ENCODE measurements around the gene FAM151B. TPM values are rescaled to one million over a fixed set of nuclear protein-coding genes. Genes with fewer than 3 reads are reported as not detected.
"Not testable (repeated sequence)": the region's sequence is repeated elsewhere in the genome, so short reads cannot be mapped to it uniquely, and the experiment has no call there.

FAM151B gene, protein sequence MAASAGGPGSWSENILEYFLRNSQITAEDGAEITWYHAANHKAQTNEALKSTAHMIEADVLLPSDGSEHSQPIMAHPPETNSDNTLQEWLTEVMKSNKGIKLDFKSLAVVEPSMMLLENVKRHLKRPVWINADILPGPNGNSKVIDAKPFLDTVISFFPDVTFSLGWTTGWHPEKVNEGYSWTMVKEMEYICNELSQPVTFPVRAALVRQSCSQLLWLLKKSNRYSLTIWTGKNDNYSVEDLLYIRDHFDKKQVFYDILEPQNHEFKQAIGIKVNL
- 7.6 TPM for total RNA-seq

DNA sequence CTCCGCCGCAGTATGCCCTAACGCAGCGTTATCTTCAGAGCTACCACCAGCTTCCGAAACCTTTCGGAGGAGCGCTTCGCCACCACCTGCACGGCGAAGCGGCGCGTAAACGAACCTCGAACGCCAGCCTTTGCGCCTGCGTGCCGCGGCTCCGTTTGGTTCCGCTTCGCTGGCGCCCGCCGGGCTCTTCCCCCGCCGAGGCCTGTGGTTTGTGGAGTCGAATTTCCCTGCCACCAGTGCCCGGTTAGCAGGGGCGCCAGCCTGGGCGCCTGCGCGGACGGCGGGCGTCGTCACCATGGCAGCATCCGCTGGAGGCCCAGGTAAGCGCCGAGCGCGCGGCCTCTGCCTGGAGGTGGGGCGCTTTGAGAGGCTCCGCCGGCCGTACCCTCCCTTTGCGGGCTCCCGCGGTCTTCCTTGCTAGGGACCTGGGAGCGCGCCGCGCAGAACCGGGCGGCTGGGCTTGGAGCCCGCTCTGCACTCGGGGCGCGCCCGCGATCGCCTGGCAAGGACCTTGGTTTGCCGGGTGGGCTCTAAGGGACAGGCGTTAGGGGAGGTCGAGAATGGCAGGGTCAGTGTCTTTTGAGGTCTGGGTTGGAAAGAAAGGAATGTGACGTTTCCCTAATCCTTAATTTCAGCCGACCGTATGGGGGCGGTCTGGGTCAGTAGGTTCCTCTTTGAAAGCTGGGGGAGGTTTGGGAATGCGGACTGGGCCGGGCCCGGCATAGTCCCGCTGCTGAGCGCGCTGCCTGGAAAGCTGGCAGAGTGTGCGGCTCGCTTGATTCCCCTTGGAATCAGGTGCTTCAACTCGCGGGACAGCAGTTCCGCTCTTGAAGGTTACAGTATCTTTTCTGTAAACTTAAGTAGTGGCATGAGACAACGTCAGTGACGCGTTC lies at the start of gene FAM151B:
FAM151B (plus strand) TSS at position 272 of the 893 bp plus-strand sequence; CDS start at position 296, 24 bp downstream.
- DNase-seq, result peak; percentile 67

DNA sequence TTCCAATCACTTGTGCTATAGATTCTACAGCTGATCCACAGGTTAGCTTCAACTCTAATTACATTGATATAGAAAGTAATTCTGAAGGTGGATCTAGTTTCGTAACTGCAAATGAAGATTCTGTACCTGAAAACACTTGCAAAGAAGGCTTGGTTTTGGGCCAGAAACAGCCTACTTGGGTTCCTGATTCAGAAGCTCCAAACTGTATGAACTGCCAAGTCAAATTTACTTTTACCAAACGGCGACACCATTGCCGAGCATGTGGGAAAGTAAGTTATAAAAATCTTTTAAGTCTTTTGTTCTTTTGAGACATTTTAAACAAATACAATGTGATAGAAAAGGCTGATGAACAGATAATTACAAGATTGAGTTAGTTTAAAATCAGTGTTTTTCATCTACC lies 49.2 kb upstream of the FAM151B start:
- DNase-seq, result no peak

DNA sequence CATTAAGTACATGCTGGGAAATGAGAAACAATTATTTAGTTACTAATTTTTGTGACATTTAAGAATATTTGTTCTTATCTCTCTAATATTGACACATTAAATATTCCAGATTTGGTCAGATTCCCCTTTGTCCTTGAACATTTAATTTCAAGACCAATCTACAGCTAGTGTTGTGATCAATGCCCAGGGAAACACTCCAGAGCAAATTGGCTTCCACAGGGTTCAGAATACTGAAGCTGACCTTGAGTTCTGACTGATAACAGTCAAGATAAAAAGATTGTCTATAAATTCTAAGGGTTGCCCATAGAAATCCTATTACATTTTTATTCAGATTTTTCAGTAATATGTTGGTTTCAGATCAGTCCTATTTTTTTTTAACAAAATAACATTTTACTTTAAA lies 48.7 kb upstream of the FAM151B start:
- no peak for DNase-seq

DNA sequence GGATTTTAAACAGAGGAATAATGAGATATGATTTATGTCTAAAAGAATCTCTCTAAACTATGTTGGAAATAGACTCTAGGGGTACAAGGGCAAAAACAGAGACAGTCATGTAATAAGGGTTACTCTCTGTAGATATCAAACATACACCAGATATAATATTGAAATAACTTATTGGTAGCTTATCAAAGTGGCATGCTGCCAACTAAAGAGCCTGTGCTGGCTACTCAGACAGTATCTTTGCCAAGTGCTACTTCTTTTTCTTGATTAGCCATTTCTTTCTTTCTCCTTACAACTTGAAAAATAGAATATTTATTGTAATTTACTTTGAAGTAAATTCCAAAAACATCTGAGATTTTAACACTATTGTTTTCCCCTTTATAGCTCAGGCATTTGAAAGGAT lies 45.2 kb upstream of the FAM151B start:
- DNase-seq, result no peak

DNA sequence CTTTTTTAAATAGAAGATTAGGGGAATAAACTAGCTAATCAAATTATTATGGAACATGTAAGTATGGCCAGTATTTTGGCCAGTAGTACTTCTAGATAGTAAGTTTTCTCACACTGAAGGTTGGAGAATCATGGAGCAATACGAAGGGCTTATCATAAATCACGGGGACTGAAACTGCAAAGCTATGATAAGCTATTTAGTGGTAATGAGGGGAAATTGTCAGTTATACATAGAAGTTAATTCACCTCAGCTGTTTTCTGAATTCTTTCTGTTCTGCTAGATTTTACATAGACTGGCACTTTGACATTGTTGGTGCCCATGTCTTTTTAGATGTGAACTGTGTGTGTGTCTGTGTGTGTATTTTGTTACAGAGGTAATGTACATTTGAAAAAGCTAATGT lies 34.5 kb upstream of the FAM151B start:
- DNase-seq, result no peak

DNA sequence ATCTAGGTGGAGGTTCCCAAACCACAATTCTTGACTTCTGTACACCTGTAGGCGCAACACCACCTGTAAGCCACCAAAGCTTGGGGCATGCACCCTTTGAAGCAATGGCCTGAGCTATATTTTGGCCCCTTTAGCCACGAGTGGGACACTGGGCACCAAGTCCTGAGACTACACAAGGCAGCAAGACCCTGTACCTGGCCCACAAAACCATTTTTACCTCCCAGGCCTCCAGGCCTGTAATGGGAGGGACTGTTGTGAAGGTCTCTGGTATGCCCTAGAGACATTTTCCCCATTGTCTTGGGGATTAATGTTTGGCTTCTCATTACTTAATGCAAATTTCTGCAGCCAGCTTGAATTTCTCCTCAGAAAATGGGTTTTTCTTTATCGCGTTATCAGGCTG lies 24.6 kb upstream of the FAM151B start:
- DNase-seq, result no peak

DNA sequence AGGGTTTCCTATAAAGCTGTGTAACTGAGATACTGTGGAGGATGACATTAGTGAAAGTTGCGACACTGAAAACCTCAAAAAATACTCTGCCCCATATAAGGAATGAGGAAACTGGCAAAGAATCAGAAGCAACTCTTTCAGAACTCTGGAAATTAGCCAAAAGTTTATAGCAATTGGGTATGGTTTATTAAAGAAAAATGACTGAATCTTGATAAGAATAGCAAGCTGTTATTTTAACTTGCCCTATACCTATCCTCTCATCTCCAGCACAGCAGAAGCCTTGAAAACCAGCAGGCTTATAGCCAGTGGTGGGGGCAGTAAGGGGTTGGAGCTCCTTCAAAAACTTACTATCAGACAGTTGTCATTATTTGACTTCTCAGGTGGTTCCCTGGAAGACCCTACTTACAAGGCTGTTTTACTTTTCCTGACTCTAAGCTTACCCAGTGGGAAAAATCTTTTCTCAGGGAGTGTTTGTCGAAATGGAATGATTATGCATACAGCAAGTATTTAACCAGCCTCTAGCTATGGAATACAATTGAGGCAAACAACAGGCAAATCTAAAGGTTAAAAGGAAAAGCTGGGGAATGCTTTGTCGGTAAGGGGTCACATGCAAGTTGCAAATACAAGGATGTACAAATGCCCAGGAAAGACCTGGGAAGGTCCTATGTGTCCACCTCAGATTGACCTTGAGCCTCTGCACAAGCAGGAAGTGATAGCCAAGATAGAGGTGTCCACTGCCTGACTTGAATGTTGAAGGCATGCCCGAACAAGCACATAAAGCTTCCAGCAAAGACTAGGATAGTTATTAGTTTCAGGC lies 21.0 kb upstream of the FAM151B start:
- no peak for DNase-seq

DNA sequence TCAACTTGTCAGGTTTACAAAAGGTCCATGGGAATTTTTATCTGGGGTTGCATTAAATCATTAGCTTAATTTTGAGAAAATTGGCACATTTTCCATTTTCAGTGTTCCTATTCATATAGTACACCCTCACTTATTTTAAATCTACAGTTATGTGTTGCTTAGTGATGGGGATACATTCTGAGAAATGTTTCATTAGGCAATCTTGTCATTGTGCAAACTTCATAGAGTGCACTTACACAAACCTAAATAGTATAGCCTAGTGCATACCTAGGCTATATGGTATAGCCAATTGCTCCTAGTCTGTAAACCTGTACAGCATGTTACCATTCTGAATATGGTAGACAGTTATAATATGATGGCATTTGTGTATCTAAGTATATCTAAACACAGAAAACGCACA lies 19.8 kb upstream of the FAM151B start:
- DNase-seq, result no peak

DNA sequence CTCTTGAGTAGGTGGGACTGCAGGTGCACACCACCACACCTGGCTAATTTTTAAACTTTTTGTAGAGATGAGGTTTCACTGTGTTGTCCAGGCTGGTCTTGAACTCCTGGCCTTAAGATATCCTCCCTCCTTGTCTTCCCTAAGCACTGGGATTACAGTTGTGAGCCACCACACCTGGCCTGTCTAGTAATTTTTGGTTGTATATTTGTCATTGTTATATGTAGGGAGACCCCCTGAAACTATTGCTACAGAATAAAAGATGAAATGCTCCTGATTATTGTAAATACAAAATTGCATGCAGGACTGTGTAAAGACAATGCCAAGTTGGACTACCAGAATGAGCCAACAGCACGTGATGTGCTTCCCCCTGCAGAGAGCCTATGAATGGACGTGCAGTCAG lies 17.3 kb upstream of the FAM151B start:
- not testable (repeated sequence) for DNase-seq

DNA sequence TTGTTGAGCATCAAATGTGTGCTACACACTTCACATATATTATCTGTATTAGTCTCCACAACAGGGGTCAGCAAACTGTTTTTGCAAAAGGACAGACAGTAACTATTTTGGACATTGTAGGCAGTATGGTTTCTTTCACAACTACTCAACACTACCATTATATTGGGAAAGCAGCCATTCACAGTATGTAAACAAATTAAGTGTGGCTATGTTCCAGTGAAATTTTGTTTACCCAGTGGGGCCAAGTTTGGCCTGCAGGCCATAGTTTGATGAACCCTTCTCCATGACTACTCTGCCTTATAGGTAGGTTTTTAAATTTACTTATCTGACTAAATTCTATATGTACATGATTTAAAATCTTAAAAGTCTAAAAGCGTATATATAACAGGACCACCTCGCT lies 13.0 kb upstream of the FAM151B start:
- no peak for DNase-seq

DNA sequence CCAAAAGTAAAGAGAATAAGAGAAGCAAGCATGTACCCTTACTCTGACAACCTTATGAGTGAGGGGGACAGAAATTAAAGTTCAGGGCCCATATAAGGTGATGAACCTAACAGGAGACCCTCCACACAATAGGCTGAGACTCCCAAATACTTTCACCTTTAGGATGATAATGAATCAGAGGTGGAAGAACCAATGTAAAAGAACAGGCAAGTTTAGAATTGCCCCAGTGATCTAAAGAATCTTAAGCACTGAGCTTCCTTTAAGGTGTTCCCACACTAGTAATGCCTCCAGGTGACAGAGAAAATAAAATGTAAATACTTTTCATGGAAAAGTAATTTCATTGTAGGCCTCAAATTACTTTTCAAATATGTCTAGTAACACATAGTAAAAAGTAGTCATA lies 8.2 kb upstream of the FAM151B start:
- DNase-seq, result no peak

DNA sequence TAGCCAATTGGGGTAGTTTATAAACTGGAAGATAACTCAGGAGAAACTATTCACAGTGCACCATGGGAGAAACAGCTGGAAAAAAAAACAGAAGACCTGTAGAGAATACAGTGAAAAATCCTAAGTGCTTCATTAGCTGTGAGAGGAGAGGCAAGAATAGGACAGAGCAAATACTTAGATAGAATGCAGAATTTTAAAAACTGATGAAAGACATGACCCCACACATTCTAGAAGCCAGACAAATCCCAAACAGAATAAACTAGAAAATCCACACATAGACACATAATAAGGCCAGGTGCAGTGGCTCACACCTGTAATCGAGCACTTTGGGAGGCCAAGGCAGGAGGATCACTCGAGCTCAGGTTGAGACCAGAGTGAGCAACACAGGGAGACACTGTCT lies 7.5 kb upstream of the FAM151B start:
- DNase-seq, result no peak

DNA sequence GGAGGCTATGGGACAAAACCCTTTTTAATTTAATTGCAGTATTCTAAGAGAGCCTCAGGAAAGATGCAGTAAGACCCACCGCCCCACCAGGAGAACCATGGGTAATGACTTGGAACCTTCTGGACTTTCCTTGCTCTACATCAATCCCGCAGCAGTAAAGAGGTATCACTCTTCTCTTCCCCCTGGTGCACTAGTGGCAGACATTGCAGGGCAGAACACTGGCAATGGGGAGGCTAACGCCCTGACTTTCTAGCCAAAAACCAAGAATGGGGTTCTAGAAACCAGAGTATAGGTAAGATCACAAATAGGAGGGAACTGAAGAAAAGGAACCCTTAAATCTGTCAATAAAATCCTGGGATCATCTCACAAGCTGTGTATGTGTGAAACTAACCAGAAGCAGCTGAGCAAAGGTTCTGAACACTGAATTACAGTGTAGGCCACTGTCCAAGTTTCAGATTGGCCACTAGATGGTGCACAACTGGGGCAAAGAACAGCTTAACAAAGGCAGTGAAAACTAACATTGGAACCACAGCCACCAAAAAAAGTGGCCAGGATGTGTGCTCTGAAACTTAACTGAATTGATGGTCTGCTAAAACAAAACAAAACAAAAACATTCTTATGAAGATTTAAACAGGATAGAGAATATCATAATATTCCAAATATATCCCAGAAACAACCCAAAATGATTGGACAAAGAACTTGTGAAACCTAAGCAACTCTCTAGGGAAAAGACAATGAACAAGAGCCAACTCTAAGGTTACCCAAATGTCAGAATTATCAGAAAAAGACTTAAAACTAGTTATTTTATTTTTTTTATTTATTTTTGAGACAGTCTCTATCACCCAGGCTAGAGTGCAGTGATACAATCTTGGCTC lies 6.6 kb upstream of the FAM151B start:
- no peak for DNase-seq

DNA sequence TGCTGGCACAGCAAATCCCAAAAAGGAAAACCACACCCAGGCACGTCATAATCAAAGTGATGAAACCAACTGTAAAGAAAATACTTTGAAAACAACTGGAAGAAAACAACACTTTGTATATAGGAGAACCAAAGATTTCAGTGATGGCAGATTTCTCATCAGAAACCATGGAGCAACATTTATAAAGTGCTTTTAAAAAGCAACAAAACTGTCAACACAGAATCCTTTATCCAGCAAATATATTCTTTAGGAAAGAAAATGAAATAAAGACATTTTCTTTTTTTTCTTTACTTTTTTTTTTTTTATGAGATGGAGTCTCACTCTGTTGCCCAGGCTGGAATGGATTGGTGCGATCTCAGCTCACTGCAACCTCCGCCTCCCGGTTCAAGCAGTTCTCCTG lies 5.3 kb upstream of the FAM151B start:
- DNase-seq, result no peak

DNA sequence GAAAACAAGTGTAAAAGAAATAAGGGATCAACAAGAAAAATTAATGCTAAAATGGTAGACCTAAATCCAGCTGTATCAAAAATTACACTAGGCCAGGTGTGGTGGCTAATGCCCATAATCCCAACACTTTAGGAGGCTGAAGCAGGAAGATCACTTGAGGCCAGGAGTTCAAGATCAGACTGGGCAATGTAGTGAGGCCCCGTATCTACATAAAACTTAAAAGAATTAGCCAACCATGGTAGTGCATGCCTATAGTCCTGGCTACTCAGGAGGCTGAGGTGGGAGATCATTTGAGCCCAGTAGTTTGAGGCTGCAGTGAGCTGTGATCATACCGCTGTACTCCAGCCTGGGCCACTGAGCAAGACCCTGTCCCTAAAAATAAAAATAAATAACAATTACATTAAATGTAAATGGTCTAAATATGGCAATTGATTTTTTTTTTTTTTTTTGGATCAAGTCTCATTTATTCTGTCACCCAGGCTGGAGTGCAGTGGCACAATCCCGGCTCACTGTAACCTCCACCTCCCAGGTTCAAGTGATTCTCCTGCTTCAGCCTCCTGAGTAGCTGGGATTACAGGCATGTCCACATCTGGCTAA lies 4.2 kb upstream of the FAM151B start:
- no peak for DNase-seq

DNA sequence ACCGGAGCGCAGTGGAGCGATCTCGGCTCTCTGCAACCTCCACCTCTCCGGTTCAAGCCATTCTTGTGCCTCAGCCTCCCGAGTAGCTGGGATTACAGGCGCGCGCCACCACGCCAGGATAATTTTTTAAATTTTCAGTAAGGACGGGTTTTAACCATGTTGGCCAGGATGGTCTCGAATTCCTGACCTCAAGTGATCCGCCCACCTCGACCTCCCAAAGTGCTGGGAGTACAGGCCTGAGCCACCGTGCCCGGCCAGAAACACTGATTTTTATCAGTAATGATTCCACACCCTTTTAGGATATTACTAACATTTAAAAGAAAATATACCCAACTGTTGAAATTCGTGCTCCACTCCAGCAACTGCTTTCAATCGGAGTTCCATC lies 464 bp upstream of the FAM151B start:
- no peak for DNase-seq

DNA sequence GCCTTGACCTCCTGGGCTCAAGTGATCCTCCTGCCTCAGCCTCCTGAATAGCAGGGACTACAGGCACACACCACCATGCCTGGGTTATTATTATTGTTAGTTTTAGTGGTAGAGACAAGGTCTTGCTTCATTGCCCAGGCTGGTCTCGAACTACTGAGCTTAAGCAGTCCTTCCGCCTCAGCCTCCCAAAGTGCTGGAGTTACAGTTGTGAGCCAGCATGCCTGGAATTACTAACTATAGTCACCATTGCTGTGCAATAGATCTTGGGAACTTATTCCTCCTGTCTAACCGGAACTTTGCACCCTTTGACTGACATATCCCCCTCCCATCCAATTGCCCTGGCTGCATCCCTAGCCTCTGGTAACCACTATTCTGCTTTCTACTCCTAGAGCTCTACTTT lies 3.4 kb downstream of the FAM151B start:
- DNase-seq, result no peak

DNA sequence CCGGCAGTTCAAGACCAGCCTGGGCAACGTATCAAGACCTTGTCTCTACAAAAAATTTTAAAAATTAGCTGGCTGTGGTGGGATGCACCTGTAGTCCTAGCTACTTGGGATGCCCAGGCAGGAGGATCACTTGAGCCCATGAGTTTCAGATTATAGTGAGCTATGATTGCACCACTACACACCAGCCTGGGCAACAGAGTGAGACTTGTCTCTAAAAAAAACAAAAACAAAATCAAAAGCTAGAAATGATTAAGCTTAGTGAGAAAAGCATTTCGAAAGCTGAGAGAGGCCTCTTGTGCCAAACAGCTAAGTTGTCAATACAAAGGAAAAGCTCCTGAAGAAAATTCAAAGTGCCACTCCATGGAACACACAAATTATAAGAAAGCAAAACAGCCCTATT lies 4.8 kb downstream of the FAM151B start:
- no peak for DNase-seq

DNA sequence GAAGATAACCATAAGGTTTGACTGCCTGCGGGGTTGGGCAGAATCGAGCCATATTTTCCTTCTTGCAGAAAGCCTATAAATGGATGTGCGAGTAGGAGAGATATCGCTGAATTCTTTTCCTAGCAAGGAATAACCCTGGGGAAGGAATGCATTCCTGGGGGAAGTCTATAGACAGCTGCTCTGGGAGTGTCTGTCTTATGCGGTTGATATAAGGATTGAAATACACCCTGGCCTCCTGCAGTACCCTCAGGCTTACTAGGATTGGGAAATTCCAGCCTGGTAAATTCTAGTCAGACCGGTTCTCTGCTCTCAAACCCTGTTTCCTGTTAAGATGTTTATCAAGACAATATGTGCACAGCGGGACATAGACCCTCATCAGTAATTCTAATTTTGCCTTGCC lies 5.5 kb downstream of the FAM151B start:
- DNase-seq, result not testable (repeated sequence)

DNA sequence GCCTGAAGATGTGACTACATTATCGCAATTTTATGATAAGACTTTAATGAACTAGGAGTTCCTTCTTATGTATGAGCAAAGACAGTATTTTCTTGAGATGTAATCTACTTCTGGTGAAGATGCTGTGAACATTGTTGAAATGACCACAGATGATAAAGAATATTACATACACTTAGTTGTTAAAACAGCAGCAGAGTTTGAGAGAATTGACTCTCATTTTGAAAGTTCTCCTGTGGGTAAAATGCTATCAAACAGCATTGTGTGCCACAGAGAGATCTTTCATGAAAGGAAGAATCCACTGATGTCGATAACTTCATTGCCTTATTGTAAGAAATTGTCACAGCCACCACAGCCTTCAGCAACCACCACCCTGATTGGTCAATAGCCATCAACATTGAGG lies 8.0 kb downstream of the FAM151B start:
- DNase-seq, result no peak

DNA sequence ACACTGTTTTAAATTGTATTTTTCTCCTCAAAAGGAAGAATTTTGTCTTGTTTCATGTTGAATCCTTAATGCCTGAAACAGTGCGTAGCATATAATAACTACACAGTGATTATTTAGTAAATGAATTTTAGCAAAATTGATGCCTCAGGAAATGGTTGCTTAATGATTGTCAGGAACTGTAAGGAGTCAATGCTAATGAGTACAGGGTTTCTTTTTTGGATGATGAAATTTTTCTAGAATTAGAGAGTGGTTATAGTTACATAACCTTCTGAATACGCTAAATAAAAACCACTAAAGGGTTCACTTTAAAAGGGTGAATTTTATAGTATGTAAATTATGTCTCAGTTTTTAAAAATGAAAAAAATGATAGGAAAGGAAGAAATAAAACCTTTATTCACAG lies 14.9 kb downstream of the FAM151B start:
- DNase-seq, result no peak

DNA sequence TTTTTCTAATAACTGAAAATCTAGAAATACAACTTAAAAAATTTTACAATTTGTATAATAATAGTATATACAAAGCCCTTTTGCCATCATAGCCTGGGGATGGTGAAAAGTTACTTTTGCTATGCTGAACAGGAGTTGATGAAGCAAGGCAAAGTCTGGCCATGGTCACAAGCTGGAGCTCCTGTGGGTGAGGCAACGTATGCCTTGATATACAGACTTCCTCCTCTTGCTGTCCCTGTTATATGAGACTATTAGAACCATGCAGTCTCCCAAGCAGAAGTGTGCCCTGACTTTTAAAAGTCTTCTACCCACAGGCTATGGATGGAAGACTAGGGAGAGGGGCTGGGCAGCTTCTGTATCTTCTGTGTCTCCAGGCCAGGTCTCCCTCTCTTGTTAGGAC lies 15.7 kb downstream of the FAM151B start:
- no peak for DNase-seq
